Vagina (tissue), 2 donors: Measurements from ENCODE around the gene FERMT2.

Experiments used
- CTCF ChIP-seq, 3 experiments: fragments of 450-650 bp in 2 of 3; fragments of 200-600 bp in 1 of 3; sonication (generic) in 1 of 3; IDR thresholded peaks; one replicate each; pipeline ENCODE4 v1.5.1; 2017 to 2019; ENCODE audit warnings: antibody characterized with exemption in 3 of 3, mild to moderate bottlenecking in 2 of 3, moderate library complexity in 2 of 3
- POLR2A ChIP-seq, 2 donors: fragments of 450-650 bp; IDR thresholded peaks; one replicate each; pipeline ENCODE4 v1.6.1; 2017; ENCODE audit warnings: antibody characterized with exemption in 2 of 2, mild to moderate bottlenecking in 2 of 2, moderate library complexity in 2 of 2
- POLR2AphosphoS5 ChIP-seq, 2 donors: sonication (generic); formaldehyde crosslinking; IDR thresholded peaks; one replicate each; pipeline ENCODE4 v1.9.0; 2017; ENCODE audit warnings: antibody characterized with exemption in 2 of 2, mild to moderate bottlenecking in 2 of 2, low read depth in 1 of 2; ENCODE audit not compliant: insufficient read depth in 1 of 2

DNA sequence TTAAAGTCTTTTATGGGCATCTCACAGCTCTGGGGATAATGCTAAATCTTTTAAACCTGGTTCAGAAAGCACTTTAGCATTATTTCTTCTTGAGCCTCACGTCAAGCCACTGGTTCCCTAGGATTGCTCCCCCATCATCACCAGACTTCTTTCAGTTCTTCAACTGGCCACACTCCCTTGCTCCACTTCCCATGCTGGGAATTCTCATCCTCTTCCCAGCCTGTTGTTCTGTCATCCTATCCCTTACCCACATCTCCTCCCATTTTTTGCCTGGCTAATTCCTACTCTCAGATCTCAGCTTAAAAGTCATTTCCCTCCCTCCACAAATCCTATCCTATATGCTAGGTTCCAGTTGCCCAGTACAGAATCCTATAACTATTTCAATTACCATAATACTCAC is 14.4 kb downstream of the FERMT2 start:
- TF ChIP-seq CTCF (IDR thresholded peaks at IDR 0.05), result no peak
- no peak for TF ChIP-seq POLR2A (IDR thresholded peaks at IDR 0.05)
- TF ChIP-seq POLR2AphosphoS5 (IDR thresholded peaks at IDR 0.05; ENCODE audit: insufficient read depth in 1 of 2, low read depth in 1 of 2), result no peak
